22Rv1 (cell line): ENCODE results near the gene HACD3.

Experiments
- H3K27ac ChIP-seq: fragments of 450-650 bp; 2 replicates; pipeline ENCODE4 v1.5.1; 2017
- ZFX ChIP-seq: fragments of 450-650 bp; IDR thresholded peaks from 2 replicates; pipeline ENCODE4 v1.6.1; 2017; ENCODE audit warnings: antibody characterized with exemption, borderline replicate concordance
- TF ChIP-seq, protein P1 (sequence below): fragments of 450-650 bp; IDR thresholded peaks from 2 replicates; pipeline ENCODE4 v1.5.1; 2017; ENCODE audit warnings: mild to moderate bottlenecking

Gene HACD3

DNA sequence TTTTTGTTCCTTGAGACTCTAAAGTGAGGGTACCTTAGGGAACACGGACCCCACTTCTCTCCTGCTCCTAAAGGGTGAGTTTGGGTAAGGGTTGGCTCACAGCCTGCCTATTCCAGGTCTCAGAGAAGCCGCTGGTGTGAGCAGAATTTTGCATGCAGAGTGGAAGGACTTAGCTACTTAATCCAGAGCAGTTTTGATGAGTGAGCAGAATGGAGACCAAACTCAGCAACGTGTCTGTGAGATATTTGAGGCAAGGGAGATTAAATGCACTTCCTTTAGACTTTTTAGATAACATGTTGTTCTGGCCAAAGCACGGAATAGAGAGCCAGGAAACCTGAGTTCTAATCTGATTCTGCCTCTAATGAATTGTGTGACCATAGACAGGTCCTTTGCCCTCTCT lies 96.6 kb downstream of the HACD3 start:
- TF ChIP-seq, protein P1, sequence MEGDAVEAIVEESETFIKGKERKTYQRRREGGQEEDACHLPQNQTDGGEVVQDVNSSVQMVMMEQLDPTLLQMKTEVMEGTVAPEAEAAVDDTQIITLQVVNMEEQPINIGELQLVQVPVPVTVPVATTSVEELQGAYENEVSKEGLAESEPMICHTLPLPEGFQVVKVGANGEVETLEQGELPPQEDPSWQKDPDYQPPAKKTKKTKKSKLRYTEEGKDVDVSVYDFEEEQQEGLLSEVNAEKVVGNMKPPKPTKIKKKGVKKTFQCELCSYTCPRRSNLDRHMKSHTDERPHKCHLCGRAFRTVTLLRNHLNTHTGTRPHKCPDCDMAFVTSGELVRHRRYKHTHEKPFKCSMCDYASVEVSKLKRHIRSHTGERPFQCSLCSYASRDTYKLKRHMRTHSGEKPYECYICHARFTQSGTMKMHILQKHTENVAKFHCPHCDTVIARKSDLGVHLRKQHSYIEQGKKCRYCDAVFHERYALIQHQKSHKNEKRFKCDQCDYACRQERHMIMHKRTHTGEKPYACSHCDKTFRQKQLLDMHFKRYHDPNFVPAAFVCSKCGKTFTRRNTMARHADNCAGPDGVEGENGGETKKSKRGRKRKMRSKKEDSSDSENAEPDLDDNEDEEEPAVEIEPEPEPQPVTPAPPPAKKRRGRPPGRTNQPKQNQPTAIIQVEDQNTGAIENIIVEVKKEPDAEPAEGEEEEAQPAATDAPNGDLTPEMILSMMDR = no peak
- TF ChIP-seq ZFX = no peak
- no peak overlapping the region for H3K27ac ChIP-seq
